Choroid plexus epithelial cell (primary cell): Measurements from ENCODE around the gene KCNMB4.
"Not testable (repeated sequence)": the region's sequence is repeated elsewhere in the genome, so short reads cannot be mapped to it uniquely, and the experiment has no call there.

ENCODE experiments used
- DNase-seq: peaks from one replicate; pipeline ENCODE4 v3.0.0-alpha.2; 2010; ENCODE audit warnings: low read depth
- H3K4me3 ChIP-seq: 2 replicates; pipeline ENCODE4 v1.5.1; 2011; ENCODE audit warnings: low read depth, mild to moderate bottlenecking, control low read depth, low read length, moderate library complexity
- TF ChIP-seq, protein P1 (sequence below): conservative IDR thresholded peaks from 2 replicates; pipeline ENCODE4 v1.5.1; 2011; ENCODE audit warnings: low read depth, mild to moderate bottlenecking, control low read depth, inconsistent platforms, low read length, moderate library complexity

KCNMB4 gene

DNA sequence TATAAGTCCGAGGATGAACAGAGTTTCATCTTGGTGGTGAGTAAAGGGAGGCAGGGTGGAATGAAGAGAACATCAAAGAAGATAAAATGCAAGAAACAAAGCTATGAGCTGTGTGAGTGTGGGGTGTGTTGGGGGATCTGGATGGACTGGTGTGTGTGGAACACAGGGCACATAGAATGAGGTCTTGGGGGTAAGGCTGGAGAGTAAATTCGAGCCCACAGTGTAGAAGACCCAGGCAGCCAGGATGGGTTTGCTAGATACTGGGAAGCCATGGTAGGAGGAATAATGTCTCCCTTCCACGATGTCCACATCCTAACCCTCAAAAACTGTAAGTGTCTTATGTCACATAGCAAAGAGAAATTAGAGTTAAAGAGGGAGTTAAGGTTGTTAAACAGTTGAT, 6.8 kb downstream of the KCNMB4 start:
- TF ChIP-seq, protein P1, sequence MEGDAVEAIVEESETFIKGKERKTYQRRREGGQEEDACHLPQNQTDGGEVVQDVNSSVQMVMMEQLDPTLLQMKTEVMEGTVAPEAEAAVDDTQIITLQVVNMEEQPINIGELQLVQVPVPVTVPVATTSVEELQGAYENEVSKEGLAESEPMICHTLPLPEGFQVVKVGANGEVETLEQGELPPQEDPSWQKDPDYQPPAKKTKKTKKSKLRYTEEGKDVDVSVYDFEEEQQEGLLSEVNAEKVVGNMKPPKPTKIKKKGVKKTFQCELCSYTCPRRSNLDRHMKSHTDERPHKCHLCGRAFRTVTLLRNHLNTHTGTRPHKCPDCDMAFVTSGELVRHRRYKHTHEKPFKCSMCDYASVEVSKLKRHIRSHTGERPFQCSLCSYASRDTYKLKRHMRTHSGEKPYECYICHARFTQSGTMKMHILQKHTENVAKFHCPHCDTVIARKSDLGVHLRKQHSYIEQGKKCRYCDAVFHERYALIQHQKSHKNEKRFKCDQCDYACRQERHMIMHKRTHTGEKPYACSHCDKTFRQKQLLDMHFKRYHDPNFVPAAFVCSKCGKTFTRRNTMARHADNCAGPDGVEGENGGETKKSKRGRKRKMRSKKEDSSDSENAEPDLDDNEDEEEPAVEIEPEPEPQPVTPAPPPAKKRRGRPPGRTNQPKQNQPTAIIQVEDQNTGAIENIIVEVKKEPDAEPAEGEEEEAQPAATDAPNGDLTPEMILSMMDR = no peak
- no peak overlapping the region for H3K4me3 ChIP-seq
- no peak for DNase-seq

DNA sequence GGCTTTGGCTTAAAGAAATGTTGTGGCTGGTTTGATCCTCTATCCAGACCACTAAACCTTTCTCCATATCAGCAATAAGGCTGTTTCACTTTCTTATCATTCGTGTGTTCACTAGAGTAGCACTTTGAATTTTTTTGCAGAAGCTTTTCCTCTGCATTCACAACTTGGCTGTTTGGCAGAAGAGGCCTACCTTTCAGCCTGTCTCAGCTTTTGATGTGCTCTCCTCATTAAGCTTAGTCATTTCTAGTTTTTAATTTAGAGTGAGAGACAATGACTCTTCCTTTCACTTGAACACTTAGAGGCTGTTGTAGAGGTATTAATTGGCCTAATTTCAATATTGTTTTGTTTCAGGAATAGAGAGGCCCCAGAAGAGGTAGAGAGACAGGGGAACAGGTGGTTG, 13.8 kb downstream of the KCNMB4 start:
- TF ChIP-seq, protein P1 = no peak
- DNase-seq = no peak
- H3K4me3 ChIP-seq = no peak overlapping the region

DNA sequence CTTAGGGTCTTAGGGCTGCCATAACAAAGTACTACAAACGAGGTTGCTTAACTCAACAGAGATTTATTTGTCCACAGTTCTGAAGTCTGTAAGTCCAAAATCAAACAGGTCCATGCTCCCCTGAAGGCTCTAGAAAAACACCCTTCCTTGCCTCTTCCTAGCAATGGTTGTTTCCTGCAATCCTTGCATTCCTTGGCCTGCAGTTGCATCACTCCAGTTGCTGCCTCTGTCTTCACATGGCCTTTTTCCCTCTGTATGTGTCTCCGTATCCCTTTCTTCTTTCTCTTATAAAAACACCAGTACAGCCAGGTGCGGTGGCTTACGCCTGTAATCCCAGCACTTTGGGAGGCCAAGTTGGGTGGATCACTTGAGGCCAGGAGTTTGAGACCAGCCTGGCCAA, 17.4 kb downstream of the KCNMB4 start:
- no peak overlapping the region for H3K4me3 ChIP-seq
- TF ChIP-seq, protein P1 = no peak
- peak; percentile 26 for DNase-seq

GRCh38 chr12:70383886-70384285, 17.8 kb downstream of the KCNMB4 start:
- TF ChIP-seq, protein P1 = no peak
- no peak for DNase-seq
- H3K4me3 ChIP-seq = no peak overlapping the region

DNA sequence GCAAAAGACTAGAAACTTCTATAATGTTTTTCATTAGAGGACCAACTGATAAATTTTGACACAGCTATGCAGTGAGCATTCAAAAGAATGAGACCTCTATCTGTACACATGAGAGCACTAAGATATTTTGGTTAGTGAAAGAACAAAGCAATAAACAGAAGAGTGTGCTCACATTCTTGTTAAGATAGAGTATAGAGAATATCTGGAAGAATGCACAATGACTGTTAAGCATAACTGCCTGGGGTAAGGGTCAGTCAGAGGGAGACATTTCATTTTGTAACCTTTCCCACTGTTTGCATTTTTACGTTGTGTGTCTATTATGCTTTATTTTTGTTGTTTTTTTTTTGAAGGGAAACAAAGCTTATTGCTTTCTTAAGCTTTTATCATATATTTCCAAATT, 20.7 kb downstream of the KCNMB4 start:
- DNase-seq = peak; percentile 28
- TF ChIP-seq, protein P1 = no peak
- H3K4me3 ChIP-seq = no peak overlapping the region

DNA sequence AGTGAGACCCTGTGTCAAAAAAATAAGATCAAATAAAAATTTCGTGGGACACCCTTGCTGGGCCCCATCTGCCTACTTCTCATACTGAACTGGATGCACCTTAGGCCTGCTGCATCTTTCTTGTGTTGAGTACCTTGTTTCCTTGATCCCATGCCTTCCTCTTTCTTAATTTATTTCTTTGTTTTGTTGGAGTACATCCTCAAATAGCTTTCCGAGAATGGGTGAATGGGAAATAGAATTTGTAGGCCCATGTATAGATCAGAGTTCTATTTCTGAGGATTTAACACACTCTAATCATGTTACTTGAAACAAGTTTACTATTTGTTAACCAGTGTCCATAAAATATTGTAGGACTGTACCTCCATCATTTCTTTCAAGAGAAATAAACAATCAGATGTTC, 23.6 kb downstream of the KCNMB4 start:
- no peak overlapping the region for H3K4me3 ChIP-seq
- TF ChIP-seq, protein P1 = no peak
- no peak for DNase-seq

DNA sequence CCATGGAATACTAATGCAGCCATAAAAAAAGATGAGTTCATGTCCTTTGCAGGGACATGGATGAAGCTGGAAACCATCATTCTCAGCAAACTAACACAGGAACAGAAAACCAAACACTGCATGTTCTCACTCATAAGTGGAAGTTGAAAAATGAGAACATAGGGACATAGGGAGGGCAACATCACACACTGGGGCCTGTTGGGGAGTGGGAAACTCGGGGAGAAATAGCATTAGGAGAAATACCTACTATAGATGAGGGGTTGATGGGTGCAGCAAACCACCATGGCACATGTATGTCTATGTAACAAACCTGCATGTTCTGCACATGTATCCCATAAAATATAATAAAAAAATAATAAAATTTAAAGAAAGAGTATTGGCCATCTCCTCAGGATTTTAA, 26.5 kb downstream of the KCNMB4 start:
- not testable (repeated sequence) for H3K4me3 ChIP-seq, DNase-seq

DNA sequence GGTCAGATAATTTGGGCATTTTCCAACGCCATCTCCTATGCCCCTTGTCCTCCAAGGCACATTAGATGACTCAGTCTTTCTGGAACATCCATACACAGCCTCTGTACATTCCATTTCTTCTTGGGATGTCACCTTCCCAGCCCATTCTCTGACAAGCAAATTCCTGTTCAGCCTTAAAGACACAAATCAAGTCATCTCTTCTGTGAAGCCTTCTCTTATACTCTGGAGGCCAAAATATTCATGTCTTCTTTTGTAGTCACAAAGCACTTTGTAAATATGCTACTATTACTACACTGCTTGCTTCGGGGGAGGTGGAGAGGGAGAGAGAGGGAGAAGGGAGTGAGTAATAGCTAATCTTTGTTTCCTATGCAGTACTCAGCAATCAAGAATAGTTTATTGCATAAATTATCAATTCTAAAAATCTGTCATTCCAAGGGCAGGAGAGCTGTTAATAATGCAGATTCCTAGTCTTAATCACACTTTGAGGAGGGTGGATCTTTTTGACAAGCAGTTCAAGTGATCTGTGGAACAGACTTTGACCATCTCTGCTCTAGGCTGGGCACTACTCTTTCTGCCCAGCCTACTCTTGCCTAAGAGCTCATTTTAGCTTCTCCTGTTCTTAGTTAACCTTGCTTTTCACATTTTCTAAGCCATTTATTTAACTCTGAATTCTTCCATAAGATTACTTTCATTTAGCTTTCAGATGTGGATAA, 27.9 kb downstream of the KCNMB4 start:
- DNase-seq = peak; percentile 46
- no peak overlapping the region for H3K4me3 ChIP-seq
- TF ChIP-seq, protein P1 = no peak
